Esophagus squamous epithelium (tissue), 5 donors: Measurements from ENCODE around the gene IQCK. TPM values are rescaled to one million over a fixed set of nuclear protein-coding genes. Genes with fewer than 3 reads are reported as not detected.

Source experiments
- DNase-seq: peaks from one replicate; lab custom pipeline; 2025; lab: John Stamatoyannopoulos, UW
- H3K27ac ChIP-seq, 4 donors: fragments of 200-600 bp; sonication (generic); one replicate each; pipeline ENCODE4 v1.5.1; 2016 to 2019; ENCODE audit warnings: mild to moderate bottlenecking in 1 of 4
- H3K27me3 ChIP-seq, 4 donors: fragments of 200-600 bp; sonication (generic); 1 replicate in 3 of 4; 2 replicates in 1 of 4; pipeline versions ENCODE4 v1.5.1 to v1.6.0; 2017 to 2021; ENCODE audit warnings: antibody characterized with exemption in 1 of 4
- H3K36me3 ChIP-seq, 3 donors: fragments of 200-600 bp; sonication (generic); one replicate each; pipeline ENCODE4 v1.5.1; 2016 to 2019
- H3K4me1 ChIP-seq, 3 donors: fragments of 200-600 bp; sonication (generic); one replicate each; pipeline ENCODE4 v1.5.1; 2017 to 2019
- H3K4me3 ChIP-seq, 4 donors: fragments of 200-600 bp; sonication (generic); 1 replicate in 3 of 4; 2 replicates in 1 of 4; pipeline ENCODE4 v1.5.1; 2016 to 2019; ENCODE audit warnings: mild to moderate bottlenecking in 2 of 4, moderate library complexity in 1 of 4
- H3K9me3 ChIP-seq, 3 donors: fragments of 200-600 bp; sonication (generic); one replicate each; pipeline ENCODE4 v1.5.1; 2016 to 2019
- CTCF ChIP-seq, 6 experiments: fragments of 450-650 bp in 4 of 6; fragments of 200-600 bp in 2 of 6; sonication (generic) in 2 of 6; IDR thresholded peaks; one replicate each; pipeline ENCODE4 v1.5.1; 2016 to 2019; ENCODE audit warnings: antibody characterized with exemption in 6 of 6, mild to moderate bottlenecking in 4 of 6, moderate library complexity in 4 of 6
- POLR2A ChIP-seq, 4 donors: fragments of 450-650 bp; IDR thresholded peaks; one replicate each; pipeline ENCODE4 v1.6.1; 2017; ENCODE audit warnings: antibody characterized with exemption in 4 of 4, mild to moderate bottlenecking in 4 of 4, moderate library complexity in 3 of 4
- WGBS, 2 donors: methylation state at CpG; one replicate each; pipeline ENCODE4 v1.1.5; 2018; 5-methylcytosine and 5-hydroxymethylcytosine counted together
- intact Hi-C: fragments of 100-400 bp; cut with DNase I; formaldehyde crosslinking; loops from one replicate; pipeline ENCODE4 v1.15.0; 2022
- total RNA-seq, 4 donors: library from RNA; depleted of rRNA; stranded (reverse); fragments of >200 nt; gene quantifications; one replicate each; pipeline ENCODE4 v1.1.0, GENCODE V29; 2016
- donor health status: DM: yes; HTN: yes; CAD: no.

Gene IQCK
- total RNA-seq, 4 donors from 2014 or later = 2.2 to 9.3 (median 6.1) TPM

GRCh38 chr16:19882186-19882585 is 164.1 kb downstream of the IQCK start:
- peaks cover 26 to 70% (median 33%) of the 10 kb centered on the region in 3 donors for H3K4me1 ChIP-seq
- WGBS, 2 donors = 60 to 86% methylated on average over 7 to 8 of the region's 9 CpGs

GRCh38 chr16:19882646-19883045 is 164.6 kb downstream of the IQCK start:
- H3K4me3 ChIP-seq = peak overlapping the region in 3 of 4 donors; percentile 64 to 83 (median 74)
- H3K4me1 ChIP-seq = peaks cover 26 to 70% (median 33%) of the 10 kb centered on the region in 3 donors
- H3K9me3 ChIP-seq = no peaks in the 10 kb centered on the region
- TF ChIP-seq POLR2A (IDR thresholded peaks at IDR 0.05) (no peak), CTCF (IDR thresholded peaks at IDR 0.05) (no peak)
- peaks cover 0 to 36% (median 0%) of the 10 kb centered on the region in 4 donors for H3K27me3 ChIP-seq
- H3K36me3 ChIP-seq = no peaks in the 10 kb centered on the region
- peak overlapping the region; percentile 56 to 82 (median 78) for H3K27ac ChIP-seq
- intact Hi-C loops = no loop called here
- 54 to 73% methylated on average over 2 to 3 of the region's 3 CpGs for WGBS, 2 donors
- DNase-seq = no peak

More at GRCh38 chr16:19882186-19882585, 164.1 kb downstream of the IQCK start:
- H3K36me3 ChIP-seq = no peaks in the 10 kb centered on the region
- H3K9me3 ChIP-seq = no peaks in the 10 kb centered on the region
- intact Hi-C loops = no loop called here
- peak overlapping the region in 2 of 4 donors; percentile 74 to 83 for H3K4me3 ChIP-seq
- no peak for DNase-seq
- peak overlapping the region in 3 of 4 donors; percentile 77 to 82 (median 80) for H3K27ac ChIP-seq
- peaks cover 0 to 36% (median 0%) of the 10 kb centered on the region in 4 donors for H3K27me3 ChIP-seq
- TF ChIP-seq POLR2A (IDR thresholded peaks at IDR 0.05) (no peak), CTCF (IDR thresholded peaks at IDR 0.05) (no peak)

- H3K9me3 ChIP-seq = no peaks in the 10 kb centered on the region
- peaks cover 0 to 36% (median 0%) of the 10 kb centered on the region in 4 donors for H3K27me3 ChIP-seq
- peak overlapping the region; percentile 51 to 83 (median 69) for H3K4me3 ChIP-seq
- TF ChIP-seq POLR2A (IDR thresholded peaks at IDR 0.05) (no peak), CTCF (IDR thresholded peaks at IDR 0.05) (no peak)
- intact Hi-C loops = no loop called here
- no peak for DNase-seq
- H3K4me1 ChIP-seq = peaks cover 26 to 70% (median 33%) of the 10 kb centered on the region in 3 donors
- no peaks in the 10 kb centered on the region for H3K36me3 ChIP-seq
- peak overlapping the region; percentile 56 to 82 (median 78) for H3K27ac ChIP-seq
- 3 to 7% methylated on average over 8 to 11 of the region's 35 CpGs for WGBS, 2 donors
Observed at GRCh38 chr16:19883296-19883965, 165.4 kb downstream of the IQCK start.

- Histone ChIP-seq H3K27ac (peak overlapping the region; percentile 56 to 82 (median 78)), H3K36me3 (no peaks in the 10 kb centered on the region), H3K4me3 (peak overlapping the region; percentile 51 to 83 (median 69)), H3K4me1 (peaks cover 26 to 64% (median 27%) of the 10 kb centered on the region in 3 donors), H3K27me3 (peaks cover 0 to 36% (median 0%) of the 10 kb centered on the region in 4 donors), H3K9me3 (no peaks in the 10 kb centered on the region)
- WGBS, 2 donors = 0 to 10% methylated on average over 6 to 8 of the region's 24 CpGs
- TF ChIP-seq POLR2A (IDR thresholded peaks at IDR 0.05) = no peak
- no peak for TF ChIP-seq CTCF (IDR thresholded peaks at IDR 0.05)
- DNase-seq = no peak
- intact Hi-C loops = no loop called here
Observed at GRCh38 chr16:19883966-19884485, 166.0 kb downstream of the IQCK start.
